ENCODE measurements around the gene NPIPB2. TPM values are rescaled to one million over a fixed set of nuclear protein-coding genes. Genes with fewer than 3 reads are reported as not detected.

Gene NPIPB2
- polyA plus RNA-seq, 6 donors from 2014 or later = 1.4 to 8.7 (median 6.1) TPM; not detected in 2

GRCh38 chr16:11909653-11910545 lies 31.9 kb downstream of the NPIPB2 start:
- H3K27me3 Mint-ChIP-seq = no peaks in the 10 kb centered on the region
- H3K4me1 Mint-ChIP-seq = peaks cover 27 to 62% (median 50%) of the 10 kb centered on the region in 3 donors
- no peaks in the 10 kb centered on the region for H3K36me3 Mint-ChIP-seq
- no peaks in the 10 kb centered on the region for H3K9me3 Mint-ChIP-seq
- DNase-seq (no peak), ATAC-seq (ENCODE audit: low read depth in 2 of 2) (no peak)
- H3K4me3 Mint-ChIP-seq = peak overlapping the region in 1 of 8 donors; percentile 49
- peak overlapping the region in 3 of 6 donors; percentile 37 to 62 (median 40) for H3K27ac Mint-ChIP-seq

- Mint-ChIP-seq H3K4me1 (peaks cover 15 to 39% (median 34%) of the 10 kb centered on the region in 3 donors), H3K27me3 (no peaks in the 10 kb centered on the region), H3K4me3 (no peak overlapping the region), H3K27ac (peak overlapping the region in 1 of 6 donors; percentile 41), H3K36me3 (peaks cover 0 to 4% of the 10 kb centered on the region in 2 donors), H3K9me3 (no peaks in the 10 kb centered on the region)
- ATAC-seq (ENCODE audit: low read depth in 2 of 2) = no peak
- DNase-seq = no peak
These were observed 34.5 kb downstream of the NPIPB2 start for GRCh38 chr16:11907160-11907970.

- Mint-ChIP-seq H3K36me3 (peaks cover 0 to 4% of the 10 kb centered on the region in 2 donors), H3K4me3 (no peak overlapping the region), H3K27me3 (no peaks in the 10 kb centered on the region), H3K9me3 (no peaks in the 10 kb centered on the region), H3K27ac (peak overlapping the region in 1 of 6 donors; percentile 27), H3K4me1 (peaks cover 18 to 42% (median 36%) of the 10 kb centered on the region in 3 donors)
- DNase-seq (no peak), ATAC-seq (ENCODE audit: low read depth in 2 of 2) (no peak)
These were observed 37.9 kb downstream of the NPIPB2 start for GRCh38 chr16:11903906-11904305.

DNA sequence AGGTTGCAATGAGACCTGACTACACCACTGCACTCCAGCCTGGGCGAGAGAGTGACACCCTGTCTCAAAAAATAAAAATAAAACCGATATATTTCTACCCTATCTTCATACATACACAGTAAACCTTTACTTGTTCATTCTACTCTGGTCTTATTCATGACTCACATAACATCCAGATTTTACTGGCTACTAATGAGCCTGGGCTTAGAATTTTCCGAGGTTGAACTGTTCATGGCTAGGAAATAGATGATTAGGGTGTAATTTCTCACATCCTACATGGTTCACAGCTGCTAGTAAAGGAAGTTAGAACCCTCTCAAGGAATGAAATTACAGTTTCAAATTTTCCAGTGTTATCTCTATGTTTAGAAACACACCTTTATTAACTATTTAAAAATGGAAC lies 40.8 kb downstream of the NPIPB2 start:
- H3K4me1 Mint-ChIP-seq = peaks cover 23 to 33% (median 25%) of the 10 kb centered on the region in 3 donors
- H3K9me3 Mint-ChIP-seq = no peaks in the 10 kb centered on the region
- peak overlapping the region in 2 of 6 donors; percentile 15 to 67 for H3K27ac Mint-ChIP-seq
- no peak for ATAC-seq (ENCODE audit: low read depth in 2 of 2)
- DNase-seq = no peak
- peaks cover 8 to 10% of the 10 kb centered on the region in 2 donors for H3K36me3 Mint-ChIP-seq
- no peak overlapping the region for H3K4me3 Mint-ChIP-seq
- H3K27me3 Mint-ChIP-seq = no peaks in the 10 kb centered on the region

- no peak for ATAC-seq (ENCODE audit: low read depth in 2 of 2)
- H3K9me3 Mint-ChIP-seq = no peaks in the 10 kb centered on the region
- H3K36me3 Mint-ChIP-seq = peaks cover 8 to 13% of the 10 kb centered on the region in 2 donors
- no peak overlapping the region for H3K4me3 Mint-ChIP-seq
- H3K4me1 Mint-ChIP-seq = peaks cover 16 to 21% (median 19%) of the 10 kb centered on the region in 3 donors
- H3K27me3 Mint-ChIP-seq = no peaks in the 10 kb centered on the region
- DNase-seq = no peak
- peak overlapping the region in 5 of 6 donors; percentile 3 to 88 (median 52) for H3K27ac Mint-ChIP-seq
These were observed 45.2 kb downstream of the NPIPB2 start for GRCh38 chr16:11896486-11897176.

- Mint-ChIP-seq H3K4me3 (no peak overlapping the region), H3K27ac (no peak overlapping the region), H3K9me3 (no peaks in the 10 kb centered on the region), H3K36me3 (peaks cover 8 to 13% of the 10 kb centered on the region in 2 donors), H3K4me1 (peaks cover 0 to 9% (median 0%) of the 10 kb centered on the region in 3 donors), H3K27me3 (no peaks in the 10 kb centered on the region)
- DNase-seq = no peak
- ATAC-seq (ENCODE audit: low read depth in 2 of 2) = no peak
These were observed 48.3 kb downstream of the NPIPB2 start for GRCh38 chr16:11893571-11893970.

DNA sequence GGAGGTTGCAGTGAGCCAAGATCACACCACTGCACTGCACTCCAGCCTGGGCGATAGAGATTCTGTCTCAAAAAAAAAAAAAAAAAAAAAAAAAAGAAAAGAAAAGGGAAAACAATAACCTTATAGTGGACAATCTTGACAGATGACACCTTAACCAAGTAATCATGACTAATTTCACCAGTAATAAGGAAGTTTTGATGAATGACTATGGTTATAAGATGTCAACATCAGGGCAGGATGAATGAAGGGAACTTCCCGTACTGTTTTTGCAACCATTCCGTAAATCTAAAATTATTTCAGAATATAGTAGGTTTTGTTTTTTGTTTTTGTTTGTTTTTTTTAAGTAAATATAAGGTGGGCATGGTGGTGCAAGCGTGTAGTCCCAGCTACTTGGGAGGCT lies 49.1 kb downstream of the NPIPB2 start:
- H3K4me3 Mint-ChIP-seq = no peak overlapping the region
- peaks cover 0 to 9% (median 0%) of the 10 kb centered on the region in 3 donors for H3K4me1 Mint-ChIP-seq

DNA sequence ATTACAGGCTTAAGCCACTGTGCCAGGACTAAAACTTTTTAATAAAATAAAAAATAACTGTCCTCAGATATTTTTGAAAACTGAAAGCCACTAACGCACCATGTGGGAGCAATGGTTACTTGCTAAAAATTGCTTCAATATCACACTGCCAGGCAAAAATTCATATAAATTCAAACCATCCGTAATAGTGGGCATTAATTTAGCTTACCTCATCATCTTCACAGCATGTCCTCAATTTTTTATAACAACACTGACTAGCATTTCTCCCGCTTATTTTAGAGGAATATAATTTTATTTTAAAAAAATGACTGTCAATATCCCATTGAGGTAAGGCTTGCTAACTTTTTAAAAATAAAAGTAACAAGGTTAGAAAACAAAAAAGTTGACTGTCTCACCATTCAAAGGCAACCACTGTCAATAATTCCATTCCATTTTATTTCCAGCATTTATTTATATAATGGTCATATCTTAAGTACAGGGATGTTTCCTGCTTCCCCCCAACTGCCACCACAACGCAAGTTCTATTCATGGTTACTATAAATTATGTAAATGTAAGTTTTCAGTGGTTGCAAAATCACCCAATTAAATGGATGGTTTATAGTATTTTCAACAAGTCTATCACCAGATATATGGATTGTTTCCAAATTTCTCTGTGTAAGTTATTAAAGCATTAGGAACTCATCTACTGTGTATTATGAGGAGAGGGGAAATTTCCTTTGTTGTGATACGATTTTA lies 51.4 kb downstream of the NPIPB2 start:
- Mint-ChIP-seq H3K27me3 (no peaks in the 10 kb centered on the region), H3K36me3 (peaks cover 12 to 14% of the 10 kb centered on the region in 2 donors), H3K4me1 (peaks cover 0 to 4% (median 0%) of the 10 kb centered on the region in 3 donors), H3K9me3 (no peaks in the 10 kb centered on the region), H3K4me3 (no peak overlapping the region), H3K27ac (no peak overlapping the region)
- no peak for ATAC-seq (ENCODE audit: low read depth in 2 of 2)
- DNase-seq = no peak

More for the DNA sequence above, 49.1 kb downstream of the NPIPB2 start:
- ATAC-seq (ENCODE audit: low read depth in 2 of 2) (no peak), DNase-seq (no peak)
- H3K27ac Mint-ChIP-seq = no peak overlapping the region
- peaks cover 8 to 13% of the 10 kb centered on the region in 2 donors for H3K36me3 Mint-ChIP-seq
- no peaks in the 10 kb centered on the region for H3K27me3 Mint-ChIP-seq
- H3K9me3 Mint-ChIP-seq = no peaks in the 10 kb centered on the region

GRCh38 chr16:11886881-11887280 lies 55.0 kb downstream of the NPIPB2 start:
- no peak for ATAC-seq (ENCODE audit: low read depth in 2 of 2)
- peaks cover 8 to 12% of the 10 kb centered on the region in 2 donors for H3K36me3 Mint-ChIP-seq
- H3K4me3 Mint-ChIP-seq = no peak overlapping the region
- no peaks in the 10 kb centered on the region for H3K4me1 Mint-ChIP-seq
- no peak for DNase-seq
- H3K27ac Mint-ChIP-seq = peak overlapping the region in 1 of 6 donors; percentile 38
- H3K9me3 Mint-ChIP-seq = no peaks in the 10 kb centered on the region
- H3K27me3 Mint-ChIP-seq = no peaks in the 10 kb centered on the region

GRCh38 chr16:11884035-11884434 lies 57.8 kb downstream of the NPIPB2 start:
- Mint-ChIP-seq H3K4me1 (no peaks in the 10 kb centered on the region), H3K27ac (no peak overlapping the region), H3K36me3 (peaks cover 8 to 12% of the 10 kb centered on the region in 2 donors), H3K4me3 (no peak overlapping the region), H3K27me3 (no peaks in the 10 kb centered on the region), H3K9me3 (no peaks in the 10 kb centered on the region)
- DNase-seq (no peak), ATAC-seq (ENCODE audit: low read depth in 2 of 2) (no peak)

GRCh38 chr16:11880007-11880406 lies 61.8 kb downstream of the NPIPB2 start:
- ATAC-seq (ENCODE audit: low read depth in 2 of 2) = no peak
- Mint-ChIP-seq H3K9me3 (no peaks in the 10 kb centered on the region), H3K27me3 (no peaks in the 10 kb centered on the region), H3K4me3 (no peak overlapping the region), H3K27ac (no peak overlapping the region), H3K36me3 (peaks cover 4 to 8% of the 10 kb centered on the region in 2 donors), H3K4me1 (no peaks in the 10 kb centered on the region)
- no peak for DNase-seq

GRCh38 chr16:11877374-11877773 lies 64.5 kb downstream of the NPIPB2 start:
- Mint-ChIP-seq H3K27ac (no peak overlapping the region), H3K27me3 (no peaks in the 10 kb centered on the region), H3K4me1 (no peaks in the 10 kb centered on the region), H3K4me3 (no peak overlapping the region), H3K9me3 (no peaks in the 10 kb centered on the region), H3K36me3 (peaks cover 8 to 14% of the 10 kb centered on the region in 2 donors)
- DNase-seq = no peak
- no peak for ATAC-seq (ENCODE audit: low read depth in 2 of 2)
